Measurements from ENCODE around the gene FAM13B.

- TF ChIP-seq POLR2A (IDR thresholded peaks at IDR 0.05) (no peak), EP300 (IDR thresholded peaks at IDR 0.05) (no peak)
Measured at GRCh38 chr5:137890845-137891244, 142.0 kb downstream of the FAM13B start.
